ENCODE data around the gene DDR2. TPM values are rescaled to one million over a fixed set of nuclear protein-coding genes. Genes with fewer than 3 reads are reported as not detected.
"Not testable (repeated sequence)": the region's sequence is repeated elsewhere in the genome, so short reads cannot be mapped to it uniquely, and the experiment has no call there.

The DDR2 gene
- total RNA-seq, 1 donor from 2014 or later, result 4.1 TPM

GRCh38 chr1:162807503-162807902, 175.2 kb downstream of the DDR2 start:
- FAIRE-seq; DNase-seq (ENCODE audit: low spot score in 2 of 2): not testable (repeated sequence)

DNA sequence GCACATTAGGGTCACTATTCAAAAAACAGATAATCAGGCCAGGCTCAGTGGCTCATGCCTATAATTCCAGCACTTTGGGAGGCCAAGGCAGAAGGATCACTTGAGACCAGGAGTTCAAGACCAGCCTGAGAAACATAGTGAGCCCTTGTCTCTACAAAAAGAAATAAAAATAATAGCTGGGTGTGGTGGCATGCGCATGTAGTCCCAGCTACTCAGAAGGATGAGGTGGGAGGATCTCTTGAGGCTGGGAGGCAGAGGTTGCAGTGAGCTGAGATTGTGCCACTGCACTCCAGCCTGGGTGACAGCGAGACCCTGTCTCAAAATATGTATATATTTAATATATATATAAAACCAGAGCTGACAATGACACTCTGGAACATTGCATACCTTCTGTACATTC, 180.1 kb downstream of the DDR2 start:
- FAIRE-seq; DNase-seq (ENCODE audit: low spot score in 2 of 2): not testable (repeated sequence)

GRCh38 chr1:162818136-162818535, 185.9 kb downstream of the DDR2 start:
- FAIRE-seq; DNase-seq (ENCODE audit: low spot score in 2 of 2): not testable (repeated sequence)

GRCh38 chr1:162818666-162819065, 186.4 kb downstream of the DDR2 start:
- not testable (repeated sequence) for FAIRE-seq; DNase-seq (ENCODE audit: low spot score in 2 of 2)

- no peak for FAIRE-seq
- peak in 1 of 2 donors; percentile 18 for DNase-seq (ENCODE audit: low spot score in 2 of 2)
Observed at GRCh38 chr1:162822391-162823200, 190.3 kb downstream of the DDR2 start.

- no peak for FAIRE-seq
Observed at GRCh38 chr1:162823231-162823630, 191.0 kb downstream of the DDR2 start.

DNA sequence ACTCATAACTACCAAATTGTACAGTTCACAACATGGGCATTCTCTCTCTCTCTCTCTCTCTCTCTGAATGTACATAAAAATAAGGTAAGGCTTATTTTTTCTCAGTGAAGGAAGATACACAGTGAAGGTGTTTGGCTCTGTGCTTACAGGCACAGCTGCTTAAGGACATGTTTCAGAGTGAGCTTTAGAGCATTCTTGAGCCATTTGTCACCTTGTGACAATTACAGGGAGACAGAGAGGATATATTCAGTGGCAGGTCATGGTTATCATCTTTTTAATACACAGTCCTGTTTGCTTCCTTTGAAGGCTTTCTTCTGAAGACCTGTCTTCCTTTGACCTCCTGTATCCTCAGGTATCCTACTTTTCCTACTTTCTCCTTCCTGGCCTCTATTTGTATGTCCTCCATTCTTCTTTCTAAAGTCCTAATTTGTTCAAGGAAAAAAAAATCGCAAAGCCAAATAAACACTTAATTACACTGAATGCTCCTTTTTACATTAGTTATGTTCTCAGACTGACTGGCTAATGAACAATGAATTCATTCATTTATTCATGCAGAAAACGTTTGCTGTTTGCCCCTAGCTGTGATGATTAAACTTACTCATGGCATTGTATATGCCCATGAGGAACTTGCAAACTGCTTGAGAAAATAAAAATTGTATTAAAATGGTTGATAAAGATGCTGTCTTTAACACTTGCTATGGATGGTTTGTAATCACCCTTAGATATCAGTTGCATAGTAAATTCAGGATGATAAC, 191.7 kb downstream of the DDR2 start:
- FAIRE-seq, result no peak
- DNase-seq (ENCODE audit: low spot score in 2 of 2), result no peak

More at GRCh38 chr1:162823231-162823630, 191.0 kb downstream of the DDR2 start:
- no peak for DNase-seq (ENCODE audit: low spot score in 2 of 2)

- FAIRE-seq, result no peak
- no peak for DNase-seq (ENCODE audit: low spot score in 2 of 2)
Observed at GRCh38 chr1:162829268-162829667, 197.0 kb downstream of the DDR2 start.

DNA sequence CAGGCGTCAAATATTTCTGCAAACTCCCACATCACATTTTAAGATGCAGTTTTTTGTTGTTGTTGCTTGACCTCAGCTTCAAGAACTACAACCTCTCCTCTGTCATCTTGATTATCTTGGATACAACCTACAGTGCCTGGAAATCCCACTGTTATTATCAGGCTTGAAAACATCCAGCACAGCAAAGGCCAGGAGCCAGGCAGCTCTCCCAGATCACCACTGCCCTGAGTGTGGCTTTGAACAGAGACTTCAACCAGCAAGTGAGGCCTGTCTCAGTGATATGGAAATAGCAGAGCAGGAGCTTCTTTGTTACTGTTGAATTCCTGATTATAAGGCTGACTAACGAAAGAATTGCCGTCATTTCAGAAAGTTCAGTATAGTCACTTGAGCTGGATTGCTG, 200.2 kb downstream of the DDR2 start:
- no peak for FAIRE-seq

DNA sequence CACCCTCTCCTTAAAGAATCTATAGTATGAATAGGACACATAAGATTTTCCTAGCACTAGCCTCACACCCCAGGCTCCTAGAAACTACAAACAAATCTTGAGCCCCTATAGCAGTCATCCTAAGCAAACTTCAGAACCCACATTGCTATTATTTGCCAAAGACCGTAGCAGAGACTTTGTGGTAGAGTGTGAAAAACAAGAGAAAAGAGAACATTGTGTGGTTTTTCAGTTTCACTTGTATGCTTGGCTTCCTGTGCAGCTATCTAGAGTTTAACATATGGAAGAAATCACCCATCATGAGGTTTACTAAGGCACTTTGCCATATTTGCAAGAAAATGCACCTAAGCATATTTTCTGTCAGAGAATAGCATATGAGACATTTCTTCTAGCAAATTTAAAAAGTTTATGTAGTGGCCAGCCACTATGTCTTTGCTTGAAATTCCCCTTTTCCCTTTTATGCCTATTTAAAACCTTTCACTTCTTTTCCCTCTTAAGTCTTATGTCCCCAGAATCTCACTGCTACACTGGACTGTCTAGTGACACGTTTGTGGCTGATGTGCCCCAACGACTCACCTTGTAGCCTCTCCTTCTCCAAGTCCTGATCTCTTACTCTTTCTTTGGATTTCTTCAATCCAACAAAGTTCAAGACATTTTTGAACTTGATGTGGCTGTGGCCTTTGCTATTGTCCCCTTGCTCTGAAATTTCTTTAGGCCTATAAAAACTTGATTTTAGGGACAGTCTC, 203.1 kb downstream of the DDR2 start:
- DNase-seq (ENCODE audit: low spot score in 2 of 2) (no peak), FAIRE-seq (no peak)

More for the DNA sequence above, 200.2 kb downstream of the DDR2 start:
- DNase-seq (ENCODE audit: low spot score in 2 of 2), result no peak

Small RNA genes within 50 kb of the gene (small RNA-seq; reads per million reads assigned to genes)
- not detected for gene RN7SL861P

Other genes starting within 250 kb of the DDR2 start
- gene SH2D1B, start 220.3 kb upstream of the DDR2 start, total RNA-seq, result not detected
- 38.3 TPM for gene UHMK1, start 134.6 kb upstream of the DDR2 start, total RNA-seq
- 43.6 TPM for gene UAP1, start 70.7 kb upstream of the DDR2 start, total RNA-seq
- gene HSD17B7, start 158.2 kb downstream of the DDR2 start, total RNA-seq, result 24.5 TPM
- not detected for gene CCDC190, start 228.7 kb downstream of the DDR2 start, total RNA-seq